ENCODE measurements around the gene ACSF2. TPM values are rescaled to one million over a fixed set of nuclear protein-coding genes. Genes with fewer than 3 reads are reported as not detected.
"Not testable (repeated sequence)": the region's sequence is repeated elsewhere in the genome, so short reads cannot be mapped to it uniquely, and the experiment has no call there.

Gene ACSF2
- total RNA-seq, 6 donors from 2014 or later, result 52.3 to 239 (median 120) TPM

DNA sequence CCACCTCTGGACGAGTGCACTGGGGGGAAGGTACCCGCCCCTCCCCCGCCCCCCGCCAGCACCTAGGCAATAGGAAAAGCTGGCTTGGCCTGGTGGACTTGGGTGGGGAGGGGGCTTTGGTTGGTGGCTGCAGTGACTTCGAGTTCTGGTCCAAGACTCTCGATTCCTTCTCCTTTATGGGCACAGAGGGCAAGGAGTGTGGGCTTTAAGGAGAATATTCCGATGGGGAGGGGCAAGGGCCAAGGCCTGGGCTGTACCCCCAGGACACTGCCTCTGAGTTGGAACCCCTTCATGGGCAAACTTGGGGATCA is 409 bp downstream of the ACSF2 start:
- no peak for DNase-seq
- peaks cover 29 to 75% (median 43%) of the 10 kb centered on the region in 4 donors for H3K4me1 ChIP-seq
- peak overlapping the region; percentile 60 to 90 (median 82) for H3K27ac ChIP-seq
- ATAC-seq (ENCODE audit: low FRiP score in 2 of 2), result peak in 1 of 2 donors; percentile 35
- no peaks in the 10 kb centered on the region for H3K36me3 ChIP-seq
- TF ChIP-seq EP300 (IDR thresholded peaks at IDR 0.05) (no peak), CTCF (IDR thresholded peaks at IDR 0.05) (no peak), POLR2AphosphoS5 (IDR thresholded peaks at IDR 0.05) (no peak), POLR2A (IDR thresholded peaks at IDR 0.05) (no peak)
- 0 to 6% methylated on average over 5 to 7 of the region's 7 CpGs for WGBS, 2 donors
- H3K4me3 ChIP-seq, result peak overlapping the region; percentile 26 to 86 (median 70)
- H3K9me3 ChIP-seq, result no peaks in the 10 kb centered on the region
- no peaks in the 10 kb centered on the region for H3K27me3 ChIP-seq

GRCh38 chr17:50426814-50427787 is 1.1 kb downstream of the ACSF2 start:
- H3K9me3 ChIP-seq, result no peaks in the 10 kb centered on the region
- H3K36me3 ChIP-seq, result no peaks in the 10 kb centered on the region
- H3K4me3 ChIP-seq, result peak overlapping the region; percentile 26 to 86 (median 70)
- TF ChIP-seq CTCF (IDR thresholded peaks at IDR 0.05) (peak in 1 of 6 experiments; percentile 4), POLR2A (IDR thresholded peaks at IDR 0.05) (peak in 2 of 4 donors; percentile 14 to 15), EP300 (IDR thresholded peaks at IDR 0.05) (no peak), POLR2AphosphoS5 (IDR thresholded peaks at IDR 0.05) (peak in 1 of 2 donors; percentile 4)
- peak in 1 of 2 donors; percentile 80 for DNase-seq
- 19% methylated on average over 4 of the region's 4 CpGs for WGBS, 2 donors
- H3K27me3 ChIP-seq, result no peaks in the 10 kb centered on the region
- peak; percentile 37 to 66 for ATAC-seq (ENCODE audit: low FRiP score in 2 of 2)
- H3K4me1 ChIP-seq, result peaks cover 25 to 68% (median 43%) of the 10 kb centered on the region in 4 donors
- peak overlapping the region; percentile 60 to 90 (median 82) for H3K27ac ChIP-seq

- not testable (repeated sequence) for H3K27me3 ChIP-seq; ATAC-seq (ENCODE audit: low FRiP score in 2 of 2); H3K9me3 ChIP-seq; H3K36me3 ChIP-seq; H3K4me3 ChIP-seq; DNase-seq
- Histone ChIP-seq H3K4me1 (peaks cover 25 to 61% (median 43%) of the 10 kb centered on the region in 4 donors), H3K27ac (peak overlapping the region in 3 of 4 donors; percentile 42 to 86 (median 60))
- WGBS, 2 donors, result 80 to 84% methylated on average over 6 of the region's 6 CpGs
Observed at GRCh38 chr17:50428126-50428525, 2.1 kb downstream of the ACSF2 start.

GRCh38 chr17:50428831-50429424 is 2.9 kb downstream of the ACSF2 start:
- no peak for ATAC-seq (ENCODE audit: low FRiP score in 2 of 2)
- Histone ChIP-seq H3K27ac (peak overlapping the region; percentile 22 to 86 (median 44)), H3K4me3 (no peak overlapping the region), H3K4me1 (peaks cover 24 to 57% (median 41%) of the 10 kb centered on the region in 4 donors), H3K36me3 (no peaks in the 10 kb centered on the region), H3K27me3 (no peaks in the 10 kb centered on the region), H3K9me3 (no peaks in the 10 kb centered on the region)
- TF ChIP-seq EP300 (IDR thresholded peaks at IDR 0.05) (no peak), POLR2AphosphoS5 (IDR thresholded peaks at IDR 0.05) (peak in 1 of 2 donors; percentile 37)
- 46 to 77% methylated on average over 7 of the region's 7 CpGs for WGBS, 2 donors
- peak in 1 of 2 donors; percentile 56 for DNase-seq

DNA sequence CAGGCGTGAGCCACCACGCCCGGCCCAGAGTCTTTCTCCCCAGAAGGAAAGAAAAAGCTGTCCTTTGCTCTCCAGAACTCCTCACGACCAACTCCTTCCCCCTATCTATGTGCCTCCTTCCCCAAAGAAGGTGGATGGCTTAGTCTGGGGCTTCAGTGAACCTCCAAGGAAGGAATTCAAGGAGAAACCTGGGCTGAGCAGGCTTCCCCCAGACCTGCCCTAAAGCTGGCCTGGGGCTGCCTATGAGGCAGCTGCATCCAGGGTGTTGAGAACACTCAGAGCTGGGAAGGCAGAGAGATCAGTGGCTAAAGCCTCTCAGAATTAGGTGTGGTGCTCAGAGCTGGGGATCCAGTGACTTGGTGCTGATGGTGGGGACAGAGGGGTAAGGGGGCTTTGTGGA is 3.8 kb downstream of the ACSF2 start:
- no peak for TF ChIP-seq CTCF (IDR thresholded peaks at IDR 0.05)
- no peak for TF ChIP-seq POLR2AphosphoS5 (IDR thresholded peaks at IDR 0.05)
- TF ChIP-seq EP300 (IDR thresholded peaks at IDR 0.05), result no peak
- no peak for TF ChIP-seq POLR2A (IDR thresholded peaks at IDR 0.05)
- 91 to 96% methylated on average over 4 of the region's 4 CpGs for WGBS, 2 donors
- no peak for DNase-seq
- H3K4me1 ChIP-seq, result peaks cover 20 to 50% (median 32%) of the 10 kb centered on the region in 4 donors
- H3K27me3 ChIP-seq, result no peaks in the 10 kb centered on the region
- H3K36me3 ChIP-seq, result no peaks in the 10 kb centered on the region
- peak overlapping the region in 2 of 4 donors; percentile 22 to 86 for H3K27ac ChIP-seq
- no peak for ATAC-seq (ENCODE audit: low FRiP score in 2 of 2)
- no peaks in the 10 kb centered on the region for H3K9me3 ChIP-seq
- H3K4me3 ChIP-seq, result no peak overlapping the region

Data from upper lobe of left lung (tissue), 6 donors.